HCT116 (cell line): ENCODE results near the gene NDUFA11. TPM values are rescaled to one million over a fixed set of nuclear protein-coding genes. Genes with fewer than 3 reads are reported as not detected.

ENCODE experiments used
- ATAC-seq: fragments of 200-7000 bp; cut with Tn5 transposase; 2 replicates; pipeline ENCODE4 v1.9.1; 2020; ENCODE audit warnings: mild to moderate bottlenecking, moderate library complexity
- BruUV-seq: library from RNA; stranded (reverse); fragments of 400-500 nt; replicated peaks from 2 replicates; lab custom pipeline; 2021; lab: Mats Ljungman, UMichigan
- CTCF ChIA-PET: fragments of 300-600 bp; sonication (Branson Sonifier 250); formaldehyde crosslinking; loops from one replicate; lab custom pipeline; 2021; ENCODE audit warnings: antibody characterized with exemption; lab: Charles Lee
- POLR2A ChIA-PET: fragments of 300-600, 350-600 bp; sonication (Branson Sonifier 250); formaldehyde crosslinking; loops from one replicate; lab custom pipeline; 2021; ENCODE audit warnings: antibody characterized with exemption; lab: Charles Lee
- RAD21 ChIA-PET, 2 experiments: fragments of 300-600 bp; sonication (Branson Sonifier 250); formaldehyde crosslinking; loops; one replicate each; lab custom pipeline; 2023; ENCODE audit warnings: low total read pairs in 2 of 2; ENCODE audit not compliant: uncharacterized antibody in 2 of 2, unreplicated experiment in 2 of 2, low non-redundant PET in 1 of 2; lab: Charles Lee
- DNase-seq: peaks from one replicate; pipeline ENCODE4 v3.0.0-alpha.2; 2010; ENCODE audit warnings: low read depth, low spot score
- H2AFZ ChIP-seq: fragments of 200-600 bp; shearing (Covaris generic), sonication (generic); 2 replicates; pipeline ENCODE4 v1.6.1; 2017; ENCODE audit warnings: low read depth, mixed run types, mixed read lengths, antibody characterized with exemption, low read length; ENCODE audit not compliant: poor library complexity, severe bottlenecking
- H3K27ac ChIP-seq: 2 replicates; pipeline ENCODE4 v1.5.1; 2012; ENCODE audit warnings: low read depth, low read length
- H3K27me3 ChIP-seq: fragments of 200-600 bp; sonication (generic); 2 replicates; pipeline ENCODE4 v1.6.1; 2016; ENCODE audit warnings: mixed run types, low read length, mixed read lengths; ENCODE audit not compliant: insufficient read depth
- H3K36me3 ChIP-seq, 2 experiments: fragments of 200-500 bp in 1 of 2; fragments of 200-600 bp in 1 of 2; sonication (Bioruptor generic) in 1 of 2; sonication (generic) in 1 of 2; 2 replicates each; pipeline versions ENCODE4 v1.5.1 to v1.6.1; 2014 to 2016; ENCODE audit warnings: low read length in 2 of 2, inconsistent platforms in 1 of 2, mixed read lengths in 1 of 2, mixed run types in 1 of 2; ENCODE audit not compliant: insufficient read depth in 2 of 2, control insufficient read depth in 1 of 2
- H3K4me1 ChIP-seq, 2 experiments: fragments of 200-600 bp in 1 of 2; sonication (generic) in 1 of 2; 2 replicates each; pipeline versions ENCODE4 v1.5.1 to v1.6.1; 2012 to 2017; ENCODE audit warnings: low read length in 2 of 2, inconsistent platforms in 1 of 2, mild to moderate bottlenecking in 1 of 2, mixed read lengths in 1 of 2, mixed run types in 1 of 2, moderate library complexity in 1 of 2; ENCODE audit not compliant: insufficient read depth in 2 of 2, control insufficient read depth in 1 of 2
- H3K4me2 ChIP-seq: fragments of 200-600 bp; sonication (generic); 2 replicates; pipeline ENCODE4 v1.6.1; 2017; ENCODE audit warnings: mixed run types, low read length, mixed read lengths
- H3K4me3 ChIP-seq, 2 experiments: fragments of 200-600 bp in 1 of 2; sonication (generic) in 1 of 2; replicated peaks in 1 of 2; 2 replicates each; pipeline ENCODE4 v1.5.1; 2011 to 2016; ENCODE audit warnings: low read length in 2 of 2, control low read depth in 1 of 2, low read depth in 1 of 2, mild to moderate bottlenecking in 1 of 2, mixed read lengths in 1 of 2, mixed run types in 1 of 2
- H3K79me2 ChIP-seq: fragments of 200-600 bp; sonication (generic); 2 replicates; pipeline ENCODE4 v1.6.1; 2017; ENCODE audit warnings: mild to moderate bottlenecking, mixed run types, low read length, moderate library complexity, mixed read lengths; ENCODE audit not compliant: insufficient read depth
- H3K9ac ChIP-seq: fragments of 200-600 bp; sonication (generic); 2 replicates; pipeline ENCODE4 v1.6.1; 2016; ENCODE audit warnings: low read length, mixed read lengths
- H3K9me2 ChIP-seq: fragments of 200-600 bp; sonication (generic), shearing (Covaris generic); 2 replicates; pipeline ENCODE4 v1.6.1; 2017; ENCODE audit warnings: mixed run types, mild to moderate bottlenecking, moderate library complexity; ENCODE audit not compliant: insufficient read depth
- H3K9me3 ChIP-seq, 2 experiments: fragments of 200-500 bp in 1 of 2; fragments of 200-600 bp in 1 of 2; sonication (Bioruptor generic) in 1 of 2; sonication (generic) in 1 of 2; 2 replicates each; pipeline ENCODE4 v1.6.1; 2014 to 2017; ENCODE audit warnings: low read length in 2 of 2, mixed read lengths in 2 of 2, inconsistent platforms in 1 of 2, low read depth in 1 of 2, mild to moderate bottlenecking in 1 of 2, mixed run types in 1 of 2, moderate library complexity in 1 of 2; ENCODE audit not compliant: control insufficient read depth in 1 of 2, insufficient read depth in 1 of 2
- H4K20me1 ChIP-seq: fragments of 200-600 bp; sonication (generic), shearing (Covaris generic); 2 replicates; pipeline ENCODE4 v1.6.1; 2017; ENCODE audit warnings: mixed run types, mild to moderate bottlenecking, moderate library complexity; ENCODE audit not compliant: insufficient read depth
- ATF3 ChIP-seq: IDR thresholded peaks from 2 replicates; pipeline ENCODE4 v1.6.1; 2012
- ELF1 ChIP-seq: IDR thresholded peaks from 2 replicates; pipeline ENCODE4 v1.6.1; 2012; ENCODE audit warnings: low read depth, borderline replicate concordance
- EZH2 ChIP-seq: fragments of 200-600 bp; sonication (generic); IDR thresholded peaks from 2 replicates; pipeline ENCODE4 v1.6.1; 2017; ENCODE audit warnings: antibody characterized with exemption, mixed run types
- FOSL1 ChIP-seq: IDR thresholded peaks from 2 replicates; pipeline ENCODE4 v1.6.1; 2012; ENCODE audit warnings: low read depth
- JUND ChIP-seq: IDR thresholded peaks from 2 replicates; pipeline ENCODE4 v1.6.1; 2012
- MAX ChIP-seq: IDR thresholded peaks from 2 replicates; pipeline ENCODE4 v1.6.1; 2012
- REST ChIP-seq: IDR thresholded peaks from 2 replicates; pipeline ENCODE4 v1.6.1; 2012; ENCODE audit warnings: low read depth
- SIN3A ChIP-seq: IDR thresholded peaks from 2 replicates; pipeline ENCODE4 v1.6.1; 2012; ENCODE audit warnings: low read depth
- SRF ChIP-seq: IDR thresholded peaks from 2 replicates; pipeline ENCODE4 v1.6.1; 2012; ENCODE audit warnings: low read depth
- YY1 ChIP-seq: IDR thresholded peaks from 2 replicates; pipeline ENCODE4 v1.6.1; 2011; ENCODE audit warnings: low read length, low read depth, moderate library complexity, mild to moderate bottlenecking; ENCODE audit not compliant: insufficient replicate concordance; ENCODE audit errors: extremely low read depth
- ZNF274 ChIP-seq: fragments of 200-500 bp; sonication (Bioruptor generic); IDR thresholded peaks from 2 replicates; pipeline ENCODE4 v1.6.1; 2014; ENCODE audit warnings: mild to moderate bottlenecking, low read depth, low read length, inconsistent platforms
- intact Hi-C: fragments of 100-400 bp; cut with micrococcal nuclease; formaldehyde crosslinking; loops from 2 replicates; pipeline ENCODE4 v1.10.0; 2022
- total RNA-seq: library from RNA; stranded (reverse); gene quantifications from one replicate; pipeline ENCODE4 v1.2.1, GENCODE V29; 2021; ENCODE audit not compliant: unreplicated experiment

The NDUFA11 gene
- total RNA-seq, 1 experiment from 2014 or later, result 311 TPM

GRCh38 chr19:5925830-5926427 lies 22.3 kb upstream of the NDUFA11 start:
- Histone ChIP-seq H4K20me1 (no peaks in the 10 kb centered on the region), H3K9me2 (no peaks in the 10 kb centered on the region), H3K27me3 (no peaks in the 10 kb centered on the region), H3K79me2 (no peaks in the 10 kb centered on the region), H3K4me1 (no peaks in the 10 kb centered on the region), H3K4me2 (no peak overlapping the region), H3K36me3 (peaks cover 36 to 57% of the 10 kb centered on the region in 2 experiments; a peak in 3 of 4 replicates), H3K4me3 (no peak overlapping the region), H2AFZ (no peak overlapping the region), H3K9me3 (no peaks in the 10 kb centered on the region), H3K9ac (no peak overlapping the region), H3K27ac (no peak overlapping the region)
- ChIA-PET RAD21 (no interaction called here), CTCF (no interaction called here), POLR2A (no interaction called here)
- no TSS peak for BruUV-seq
- intact Hi-C loops, result no loop called here
- DNase-seq (no peak), ATAC-seq (no peak)
- TF ChIP-seq EZH2 (no peak), FOSL1 (no peak), MAX (no peak), SRF (no peak), ELF1 (no peak), JUND (no peak), ATF3 (no peak), SIN3A (no peak), YY1 (no peak)

GRCh38 chr19:5923356-5923755 lies 19.8 kb upstream of the NDUFA11 start:
- CTCF ChIA-PET, result no interaction called here
- H3K9ac ChIP-seq, result no peak overlapping the region
- no peaks in the 10 kb centered on the region for H3K9me2 ChIP-seq
- H3K79me2 ChIP-seq, result no peaks in the 10 kb centered on the region
- H3K4me1 ChIP-seq, result no peaks in the 10 kb centered on the region
- POLR2A ChIA-PET, result no interaction called here
- intact Hi-C loops, result no loop called here
- H3K27me3 ChIP-seq, result no peaks in the 10 kb centered on the region
- H3K4me2 ChIP-seq, result no peak overlapping the region
- RAD21 ChIA-PET, result no interaction called here
- H3K4me3 ChIP-seq, result no peak overlapping the region
- H3K9me3 ChIP-seq, result no peaks in the 10 kb centered on the region
- H3K36me3 ChIP-seq, result peaks cover 33 to 44% of the 10 kb centered on the region in 2 experiments; a peak in 3 of 4 replicates
- H2AFZ ChIP-seq, result no peak overlapping the region
- no peak for DNase-seq
- no TSS peak for BruUV-seq
- H3K27ac ChIP-seq, result no peak overlapping the region
- no peaks in the 10 kb centered on the region for H4K20me1 ChIP-seq
- TF ChIP-seq ZNF274 (no peak), REST (no peak)
- ATAC-seq, result no peak
